GM19043 (cell line): Measurements from ENCODE around the gene IGF2R.
A peak's percentile ranks its signal among the peaks of the same experiment; 100 is the strongest.
"Not testable (repeated sequence)": the region's sequence is repeated elsewhere in the genome, so short reads cannot be mapped to it uniquely, and the experiment has no call there.

ENCODE experiments used
- ATAC-seq: cut with Tn5 transposase; IDR thresholded peaks from one replicate; pipeline ENCODE4 v1.9.1; 2021; ENCODE audit warnings: low read depth; ENCODE audit not compliant: unreplicated experiment

IGF2R gene

GRCh38 chr6:159968295-159969203 lies at the start of gene IGF2R:
IGF2R (plus strand) TSS chr6:159969082; CDS start chr6:159969247, 165 bp downstream.
- peak; percentile 81 for ATAC-seq

- ATAC-seq = no peak
Measured at GRCh38 chr6:159919800-159920199, 49.1 kb upstream of the IGF2R start.

GRCh38 chr6:159924150-159924549 lies 44.7 kb upstream of the IGF2R start:
- not testable (repeated sequence) for ATAC-seq

- no peak for ATAC-seq
Measured at GRCh38 chr6:159926542-159927203, 42.2 kb upstream of the IGF2R start.

GRCh38 chr6:159929819-159930218 lies 39.1 kb upstream of the IGF2R start:
- ATAC-seq = peak; percentile 38

- ATAC-seq = peak; percentile 88
Measured at GRCh38 chr6:159931112-159931511, 37.8 kb upstream of the IGF2R start.

- no peak for ATAC-seq
Measured at GRCh38 chr6:159931846-159932245, 37.0 kb upstream of the IGF2R start.

- no peak for ATAC-seq
Measured at GRCh38 chr6:159933077-159933476, 35.8 kb upstream of the IGF2R start.

GRCh38 chr6:159934181-159934580 lies 34.7 kb upstream of the IGF2R start:
- ATAC-seq = no peak

- no peak for ATAC-seq
Measured at GRCh38 chr6:159935065-159935464, 33.8 kb upstream of the IGF2R start.

GRCh38 chr6:159935633-159936032 lies 33.2 kb upstream of the IGF2R start:
- ATAC-seq = no peak

- no peak for ATAC-seq
Measured at GRCh38 chr6:159939591-159940016, 29.3 kb upstream of the IGF2R start.

GRCh38 chr6:159941286-159942113 lies 27.4 kb upstream of the IGF2R start:
- ATAC-seq = peak; percentile 91

GRCh38 chr6:159943101-159943632 lies 25.7 kb upstream of the IGF2R start:
- ATAC-seq = no peak

- ATAC-seq = no peak
Measured at GRCh38 chr6:159943968-159944598, 24.8 kb upstream of the IGF2R start.

GRCh38 chr6:159945801-159946392 lies 23.0 kb upstream of the IGF2R start:
- ATAC-seq = no peak

- ATAC-seq = no peak
Measured at GRCh38 chr6:159946912-159947311, 22.0 kb upstream of the IGF2R start.

- ATAC-seq = no peak
Measured at GRCh38 chr6:159948199-159948598, 20.7 kb upstream of the IGF2R start.

GRCh38 chr6:159951772-159952171 lies 17.1 kb upstream of the IGF2R start:
- ATAC-seq = no peak
